Measurements from ENCODE around the gene COL25A1.
"Not testable (repeated sequence)": the region's sequence is repeated elsewhere in the genome, so short reads cannot be mapped to it uniquely, and the experiment has no call there.

COL25A1 gene

DNA sequence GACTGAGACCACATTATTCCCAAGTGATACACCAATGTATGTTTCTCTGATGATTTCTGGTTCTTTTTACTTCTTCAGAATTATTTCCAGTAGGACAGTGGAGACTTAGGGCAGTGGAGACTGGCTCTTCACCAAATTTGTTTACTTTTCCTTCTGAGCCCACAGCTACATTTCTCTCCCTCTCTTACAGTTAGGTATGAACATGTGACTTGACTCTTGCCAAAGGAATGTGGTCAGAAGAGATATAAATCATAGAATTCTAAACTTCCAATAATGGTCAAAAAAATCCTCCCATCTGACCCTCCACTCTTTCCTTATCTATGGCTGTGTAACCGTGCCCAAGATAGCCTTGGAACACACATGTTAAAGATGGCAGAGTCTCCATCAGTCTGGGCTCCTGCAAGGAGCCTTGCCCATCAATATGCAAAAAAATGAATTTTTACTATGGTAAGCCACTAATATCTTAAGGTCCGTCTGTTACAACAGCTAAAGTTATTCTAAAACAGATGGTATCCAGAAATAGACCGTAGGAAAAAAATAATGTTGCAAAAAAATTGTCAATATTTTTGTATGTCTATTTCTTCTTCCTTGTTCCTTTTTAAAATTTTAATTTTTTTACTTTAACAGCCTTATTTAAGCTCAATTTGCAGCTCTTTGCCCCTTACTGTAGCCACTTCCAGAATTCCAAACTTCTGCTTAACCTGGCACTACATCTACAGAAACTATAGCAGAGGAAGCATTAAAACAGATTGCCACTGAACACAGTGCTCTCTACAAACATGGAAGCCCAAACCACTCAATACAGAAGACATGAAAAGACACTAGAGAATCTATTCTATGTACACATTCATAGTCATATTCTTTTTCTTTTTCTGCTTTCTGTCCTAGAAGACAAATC is 260.7 kb downstream of the COL25A1 start:
- DNase-seq, result no peak

DNA sequence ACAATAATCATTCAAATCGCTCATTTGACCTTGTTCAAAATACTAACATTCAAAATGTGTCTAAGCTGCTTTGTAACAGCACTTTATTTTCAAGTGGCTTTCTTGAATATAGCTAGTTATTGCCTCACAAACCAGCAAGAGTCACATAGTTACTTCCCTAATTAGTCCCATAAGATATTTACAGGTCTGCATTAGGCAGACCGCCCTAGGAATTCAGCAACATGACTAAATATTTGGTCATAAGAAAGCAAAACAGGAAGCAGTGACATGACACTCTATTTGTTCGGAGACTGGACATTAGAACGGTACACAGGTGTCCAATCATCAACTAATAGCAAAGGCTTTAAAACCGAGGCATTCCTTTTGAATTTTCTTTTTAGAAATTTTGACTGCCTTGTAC is 262.0 kb downstream of the COL25A1 start:
- intact Hi-C loops (cut with DNase I), result no loop called here
- no peak for DNase-seq

More for the DNA sequence above, 260.7 kb downstream of the COL25A1 start:
- intact Hi-C loops (cut with DNase I), result no loop called here

DNA sequence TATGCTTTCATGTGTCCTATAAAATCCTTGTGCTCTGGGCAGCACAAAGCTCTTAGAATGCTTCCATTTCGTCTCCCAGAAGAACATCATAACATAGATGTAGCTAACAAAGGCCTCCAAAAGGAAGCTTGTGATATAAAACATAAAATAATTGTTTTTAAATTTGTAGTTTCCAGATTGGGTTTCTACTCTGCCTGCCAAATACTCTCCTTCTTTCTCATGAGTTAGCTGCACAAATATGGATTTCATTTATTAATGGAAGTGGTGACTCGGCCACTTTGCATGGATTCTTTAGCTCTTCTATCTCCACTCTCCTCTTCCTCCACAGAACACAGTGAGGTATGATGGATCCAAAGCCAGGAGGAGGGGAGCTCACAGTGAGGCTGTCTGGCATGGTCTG is 265.4 kb downstream of the COL25A1 start:
- no peak for DNase-seq
- intact Hi-C loops (cut with DNase I), result no loop called here

DNA sequence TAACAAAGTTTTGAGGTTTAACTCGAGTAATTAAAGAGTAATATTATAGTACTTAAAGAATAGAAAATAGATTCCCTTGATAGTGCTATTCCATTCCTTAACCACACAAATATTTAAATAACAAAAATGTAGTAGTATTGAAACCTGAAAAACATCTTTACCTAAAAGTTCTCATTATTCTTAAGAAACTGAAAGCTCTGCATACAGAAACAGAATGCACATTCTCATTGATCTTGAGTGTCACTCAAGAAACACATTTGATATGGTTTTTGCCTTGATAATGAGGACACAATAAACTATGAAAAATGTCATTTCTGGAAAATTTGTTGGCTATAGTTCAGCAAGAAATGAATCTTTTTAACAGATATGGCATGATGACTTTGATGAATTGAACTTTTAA is 268.5 kb downstream of the COL25A1 start:
- intact Hi-C loops (cut with DNase I), result no loop called here
- no peak for DNase-seq

DNA sequence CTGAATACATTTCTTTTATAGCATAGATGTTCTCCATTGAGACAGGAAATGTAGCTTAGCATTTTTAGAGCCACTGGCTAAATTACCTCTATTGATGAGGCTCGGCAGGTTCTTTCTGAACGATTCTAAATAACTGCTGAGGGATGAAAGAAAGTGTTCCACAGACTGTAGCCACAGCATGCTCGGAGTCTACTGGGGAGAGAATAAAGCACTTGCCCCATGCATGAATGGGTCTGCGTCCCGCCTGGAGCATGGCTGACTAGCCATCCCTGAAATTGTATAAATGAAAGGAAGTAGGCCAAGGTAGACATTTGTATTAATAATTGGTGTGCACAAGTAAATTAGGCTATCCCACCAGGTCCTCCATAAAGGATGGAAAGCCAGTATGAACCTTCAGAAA is 269.8 kb downstream of the COL25A1 start:
- intact Hi-C loops (cut with DNase I), result no loop called here
- no peak for DNase-seq

DNA sequence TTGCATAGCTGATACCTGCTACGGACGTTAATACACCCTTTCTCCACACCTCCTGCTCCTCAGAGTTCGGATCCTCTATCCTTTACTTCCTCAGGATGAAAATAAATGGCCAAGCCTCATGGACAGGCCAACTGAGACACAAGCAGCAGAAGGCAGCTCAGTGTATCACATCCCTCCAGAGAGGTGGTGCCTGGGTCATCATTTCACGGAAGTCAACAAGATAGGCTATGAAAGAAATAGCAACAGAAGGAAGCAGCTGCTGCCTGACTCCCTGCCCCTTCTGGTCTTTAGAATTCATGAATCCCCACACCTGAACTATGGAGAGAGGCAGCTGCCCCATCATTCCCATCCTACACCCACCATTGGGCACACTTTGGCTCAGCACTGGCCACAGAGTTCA is 272.5 kb downstream of the COL25A1 start:
- intact Hi-C loops (cut with DNase I), result no loop called here
- no peak for DNase-seq

DNA sequence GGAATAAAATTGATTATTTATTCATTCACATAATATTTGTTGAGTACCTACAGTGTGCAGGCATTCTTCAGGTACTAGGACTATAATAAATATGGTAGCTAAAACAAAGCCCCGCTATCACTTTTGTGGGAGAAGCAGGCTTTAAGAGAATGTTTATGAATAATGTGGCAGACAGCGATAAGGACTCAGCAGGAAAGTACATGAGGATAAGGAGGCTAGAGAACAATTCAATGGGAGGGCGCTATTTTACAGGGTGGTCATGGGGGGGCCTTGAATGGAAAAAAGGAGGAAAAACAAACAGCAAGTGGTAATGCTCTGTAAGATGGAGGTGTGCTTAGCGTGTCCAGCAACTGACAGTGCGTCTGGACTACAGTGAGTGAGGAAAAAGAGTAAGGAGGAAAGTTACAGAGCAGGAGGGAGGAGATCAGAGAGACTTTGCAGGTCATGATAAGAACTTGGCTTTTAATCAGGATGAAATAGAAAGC is 275.4 kb downstream of the COL25A1 start:
- DNase-seq, result no peak
- intact Hi-C loops (cut with DNase I), result no loop called here

DNA sequence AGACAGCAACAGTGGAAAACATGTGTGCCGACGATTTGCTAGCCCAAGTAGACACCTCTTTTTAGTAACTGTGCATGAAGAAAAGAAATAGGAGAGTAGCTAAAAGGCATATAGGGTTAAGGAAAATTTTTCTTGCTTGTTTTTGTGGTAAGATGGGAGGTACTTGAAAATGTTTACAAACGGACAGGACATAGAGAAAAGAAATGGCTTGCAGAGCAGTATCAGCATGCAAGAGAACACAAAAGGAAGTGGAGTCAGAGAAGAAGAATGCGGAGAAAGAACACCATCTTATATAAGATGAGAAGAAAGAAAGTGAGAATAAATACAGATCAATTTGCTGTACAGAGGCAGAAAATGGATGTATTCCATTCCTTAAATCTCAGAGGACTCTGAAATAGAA is 275.9 kb downstream of the COL25A1 start:
- intact Hi-C loops (cut with DNase I), result no loop called here
- DNase-seq, result no peak

DNA sequence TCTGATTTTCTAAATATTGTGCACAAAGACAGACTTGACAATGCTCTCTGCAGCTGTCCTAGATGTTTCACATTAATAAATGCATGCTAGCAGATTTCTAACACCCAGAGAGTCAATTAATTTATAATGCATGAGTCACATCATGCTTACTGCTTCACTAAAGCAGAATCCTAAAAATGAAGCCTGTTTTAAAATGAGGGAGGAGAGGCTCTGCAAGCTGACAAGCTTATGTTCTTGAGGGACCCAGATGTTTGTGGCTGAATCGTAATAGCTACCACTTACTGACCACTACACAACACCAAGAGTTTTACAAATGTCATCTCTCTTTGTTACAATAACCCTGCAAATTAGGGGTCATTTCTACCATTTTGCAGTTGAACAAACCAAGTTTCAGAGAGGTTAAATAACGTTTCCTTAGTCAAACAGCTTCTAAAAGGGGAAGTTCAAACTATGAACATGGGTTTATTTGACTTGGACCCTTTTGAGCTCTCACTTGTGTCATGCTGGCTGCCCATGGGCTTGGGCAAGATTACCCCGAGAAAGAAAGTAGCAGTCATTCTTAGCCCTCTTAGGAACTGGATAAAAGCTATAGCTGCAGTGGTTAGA is 276.9 kb downstream of the COL25A1 start:
- DNase-seq, result no peak
- intact Hi-C loops (cut with DNase I), result no loop called here

DNA sequence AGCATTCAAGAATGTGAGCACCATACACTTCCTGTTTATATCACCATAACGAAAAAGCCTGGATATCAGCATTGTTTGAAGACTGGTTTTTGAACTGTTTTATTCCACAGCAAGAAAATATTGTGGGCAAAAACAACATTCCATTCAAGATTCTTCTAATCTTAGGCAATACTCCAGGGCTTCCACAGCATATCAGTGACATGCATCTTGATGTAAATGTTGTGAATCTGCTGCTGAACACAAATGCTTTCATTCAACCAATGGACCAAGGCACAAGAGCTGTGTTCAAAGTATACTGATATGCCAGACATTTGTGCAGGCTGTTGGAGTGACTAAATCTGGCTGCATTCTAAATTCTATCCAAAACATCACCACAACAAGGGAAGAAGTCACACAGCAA is 279.5 kb downstream of the COL25A1 start:
- intact Hi-C loops (cut with DNase I), result no loop called here
- DNase-seq, result no peak

DNA sequence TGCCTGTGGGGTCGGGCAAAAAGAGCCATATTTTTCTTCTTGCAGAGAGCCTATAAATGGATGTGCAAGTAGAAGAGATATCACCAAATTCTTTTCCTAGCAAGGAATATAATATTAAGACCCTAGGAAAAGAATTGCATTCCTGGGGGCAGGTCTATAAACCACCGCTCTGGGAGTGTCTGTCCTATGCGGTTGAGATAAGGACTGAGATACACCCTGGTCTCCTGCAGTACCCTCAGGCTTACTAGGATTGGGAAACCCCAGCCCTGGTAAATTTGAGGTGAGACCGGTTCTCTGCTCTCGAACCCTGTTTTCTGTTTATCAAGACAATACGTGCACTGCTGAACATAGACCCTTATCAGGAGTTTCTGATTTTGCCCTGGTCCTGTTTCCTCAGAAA is 280.8 kb downstream of the COL25A1 start:
- DNase-seq; intact Hi-C loops (cut with DNase I): not testable (repeated sequence)

DNA sequence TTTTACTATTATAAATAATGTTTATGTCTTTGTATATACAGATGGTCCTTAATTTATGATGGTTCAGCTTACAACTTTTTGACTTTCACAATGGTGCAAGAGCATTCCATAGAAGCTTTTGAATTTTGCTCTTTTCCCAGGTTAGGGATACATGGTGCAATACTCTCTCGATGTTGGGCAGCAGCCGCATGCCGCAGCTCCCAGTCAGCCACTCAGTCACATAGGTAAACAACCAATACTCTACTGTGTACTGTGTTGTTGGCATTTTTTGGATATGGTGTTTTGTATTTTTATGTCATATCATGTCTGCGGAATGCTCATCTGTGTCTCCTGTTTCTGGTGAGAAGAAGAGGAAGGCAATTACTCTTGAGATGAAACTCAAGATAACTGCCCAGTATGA is 281.6 kb downstream of the COL25A1 start:
- intact Hi-C loops (cut with DNase I), result no loop called here
- no peak for DNase-seq

DNA sequence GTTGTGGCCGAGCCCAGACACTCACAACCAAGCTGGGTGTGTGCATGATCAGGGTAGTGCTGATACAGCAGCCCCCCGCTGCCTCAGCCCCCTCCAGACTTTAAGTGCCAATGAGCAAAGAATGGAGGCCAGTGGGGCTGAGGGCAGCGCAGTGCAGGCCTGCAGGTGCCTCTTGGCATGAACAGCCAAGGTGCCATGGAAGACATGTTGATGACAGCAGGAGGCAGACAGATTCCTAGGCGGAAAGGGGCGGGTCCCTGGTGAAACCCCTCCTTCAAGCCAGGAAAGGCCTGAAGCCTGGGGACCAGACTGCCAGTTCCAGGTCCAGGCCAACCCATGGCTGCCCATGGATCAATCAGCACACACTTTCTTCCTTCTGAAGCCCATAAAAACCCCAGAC is 286.3 kb downstream of the COL25A1 start:
- intact Hi-C loops (cut with DNase I), result no loop called here
- DNase-seq, result no peak

DNA sequence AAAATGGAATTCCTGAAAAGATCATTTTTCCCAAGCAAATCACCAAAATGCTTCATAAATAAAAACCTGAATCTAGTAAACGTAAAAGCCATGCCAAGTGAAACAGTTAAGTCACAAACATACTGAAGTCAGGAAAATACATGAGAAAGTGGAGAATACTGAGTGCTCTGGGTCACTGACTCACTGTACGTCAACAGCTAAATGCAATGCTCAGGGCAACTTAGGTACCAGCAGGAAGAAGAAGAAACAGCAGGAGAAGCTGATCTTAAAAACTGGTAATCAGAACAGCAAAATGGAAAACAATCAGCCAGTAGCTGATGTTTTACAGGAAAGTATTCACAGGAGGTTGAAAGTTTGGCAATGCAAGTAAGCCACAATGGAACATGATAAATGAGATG is 287.0 kb downstream of the COL25A1 start:
- intact Hi-C loops (cut with DNase I), result no loop called here
- DNase-seq, result no peak

DNA sequence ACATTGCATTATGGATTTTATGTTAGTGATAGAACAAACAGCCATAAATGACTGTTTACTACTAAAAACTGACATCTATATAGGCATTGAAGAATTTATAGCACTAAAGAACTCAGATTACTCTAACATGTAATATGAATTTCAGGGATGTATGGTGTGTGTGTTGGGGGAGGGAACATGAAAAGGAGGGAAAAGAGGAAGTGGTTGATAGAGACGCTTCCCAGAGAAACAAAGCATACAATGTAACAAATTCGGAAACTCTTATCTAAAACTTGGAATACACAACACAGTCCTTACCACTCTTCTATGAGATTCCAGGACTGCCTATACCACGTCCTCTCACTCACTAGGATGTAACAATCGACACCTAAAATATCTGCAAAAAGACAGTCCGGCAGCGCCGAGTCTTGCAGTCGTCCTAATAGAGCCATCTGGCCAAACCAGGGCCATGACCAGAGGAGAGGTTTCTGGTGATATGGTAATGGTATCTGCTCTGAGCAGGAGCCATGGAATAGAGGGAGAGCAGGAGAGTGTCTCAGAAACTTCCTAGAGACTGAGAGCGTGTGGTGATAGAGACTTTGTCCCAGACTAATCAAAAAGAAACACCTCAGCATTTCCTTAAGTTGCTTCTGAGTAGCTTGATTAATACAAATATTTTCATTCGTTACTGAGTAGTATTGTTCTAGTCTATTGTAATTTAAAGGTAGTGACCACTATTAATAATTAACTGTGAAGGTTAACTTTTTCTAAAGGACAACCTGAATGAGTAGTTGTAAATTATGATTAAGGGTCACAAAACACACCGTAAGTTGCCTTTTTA is 287.7 kb downstream of the COL25A1 start:
- DNase-seq, result no peak
- intact Hi-C loops (cut with DNase I), result no loop called here

DNA sequence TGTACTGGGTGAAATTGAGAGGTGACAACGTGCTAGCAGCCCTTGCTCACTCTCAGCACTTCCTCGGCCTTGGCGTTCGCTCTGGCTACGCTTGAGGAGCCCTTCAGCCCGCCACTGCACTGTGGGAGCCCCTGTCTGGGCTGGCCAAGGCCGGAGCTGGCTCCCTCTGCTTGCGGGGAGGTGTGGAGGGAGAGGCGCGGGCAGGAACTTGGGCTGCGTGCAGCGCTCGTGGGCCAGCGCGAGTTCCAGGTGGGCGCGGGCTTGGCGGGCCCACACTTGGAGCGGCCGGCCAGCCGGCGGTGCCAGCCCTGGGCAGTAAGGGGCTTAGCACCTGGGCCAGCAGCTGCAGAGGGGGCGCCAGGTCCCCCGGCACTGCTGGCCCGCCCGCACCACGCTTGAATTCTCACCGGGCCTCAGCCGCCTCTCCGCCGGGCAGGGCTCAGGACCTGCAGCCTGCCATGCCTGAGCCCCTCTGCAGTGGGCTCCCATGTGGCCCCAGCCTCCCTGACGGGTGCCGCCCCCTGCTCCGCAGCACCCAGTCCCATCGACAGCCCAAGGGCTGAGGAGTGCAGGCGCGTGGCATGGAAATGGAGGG is 290.1 kb downstream of the COL25A1 start:
- DNase-seq, result no peak
- intact Hi-C loops (cut with DNase I), result no loop called here

DNA sequence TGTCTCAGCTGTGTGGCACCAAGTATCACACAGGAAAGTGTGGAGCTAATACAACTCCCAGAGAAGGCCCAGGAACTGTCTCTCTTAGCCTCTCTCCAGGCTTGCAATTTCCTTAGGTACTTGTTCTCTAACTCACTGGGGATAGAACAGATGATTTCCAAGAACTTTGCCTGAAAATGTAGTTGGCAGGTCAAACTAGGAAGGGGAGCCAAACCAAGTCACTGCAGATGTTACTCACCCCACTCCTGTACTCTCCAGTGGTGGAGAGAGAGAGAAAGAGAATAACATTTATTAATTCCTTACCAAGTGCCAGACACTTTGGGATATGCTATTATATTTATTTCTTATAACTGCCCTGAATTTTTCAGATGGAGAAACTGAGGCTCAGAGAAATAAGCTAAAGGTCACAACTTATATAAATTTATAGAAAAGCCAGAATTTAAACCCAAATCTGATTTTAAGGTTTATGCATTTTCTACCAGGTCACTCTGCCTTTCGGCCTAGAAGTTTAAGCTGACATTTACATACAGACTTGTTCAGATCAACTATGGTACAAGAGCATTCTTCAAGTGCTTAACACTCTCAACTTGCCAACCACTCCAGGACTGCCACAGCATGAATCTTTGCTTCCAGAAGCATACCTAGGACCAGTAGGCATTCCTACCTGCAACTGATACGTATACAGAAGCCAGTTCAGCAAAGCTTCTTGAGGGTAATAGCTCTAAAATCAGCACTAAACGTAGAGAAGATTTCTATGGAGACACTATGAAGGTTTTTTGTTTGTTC is 291.0 kb downstream of the COL25A1 start:
- DNase-seq, result no peak
- intact Hi-C loops (cut with DNase I), result no loop called here

DNA sequence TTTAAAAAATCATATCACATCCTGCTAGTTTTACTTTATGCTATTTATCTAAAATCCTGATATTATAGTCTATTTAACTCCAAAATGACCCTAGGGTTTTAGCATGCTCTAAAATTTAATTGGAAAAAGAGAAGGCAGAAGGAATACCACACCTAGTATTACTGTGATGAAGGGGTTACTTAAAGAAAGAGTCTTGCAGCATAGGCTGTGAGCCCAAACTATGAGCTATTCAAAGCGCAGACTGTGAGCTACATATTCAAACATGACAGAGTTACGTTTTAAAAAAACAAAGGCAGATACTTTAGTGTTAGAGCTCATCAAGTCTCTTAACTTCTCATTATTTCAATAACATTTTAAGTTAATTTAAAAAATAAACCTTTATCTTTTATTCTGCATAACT is 291.9 kb downstream of the COL25A1 start:
- no peak for DNase-seq
- intact Hi-C loops (cut with DNase I), result no loop called here

DNA sequence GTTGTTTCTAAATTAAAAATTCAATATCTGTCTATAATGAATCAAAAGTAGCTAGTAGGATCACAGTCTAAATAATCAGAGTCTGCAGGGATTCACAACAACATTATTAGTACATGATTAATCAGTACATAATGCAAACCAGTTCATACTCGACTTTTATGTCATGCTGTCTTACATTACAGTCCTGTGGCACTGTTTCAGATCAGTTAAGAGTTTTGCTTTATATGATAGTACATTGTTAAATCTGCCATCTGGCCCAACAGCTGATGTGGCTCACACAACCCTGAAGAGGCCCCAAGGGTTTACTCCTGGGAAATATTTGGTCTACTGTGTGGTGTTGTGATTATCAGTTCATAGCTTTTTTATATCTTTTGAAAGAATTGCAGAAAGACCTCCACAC is 292.5 kb downstream of the COL25A1 start:
- intact Hi-C loops (cut with DNase I), result no loop called here
- no peak for DNase-seq
